Activated naive CD4-positive, alpha-beta T cell treated with anti-CD3 and anti-CD28 coated beads, Interleukin-2, amount 50 U/mL, for 72 hours (primary cell): Measurements from ENCODE around the gene SLC36A4. TPM values are rescaled to one million over a fixed set of nuclear protein-coding genes. Genes with fewer than 3 reads are reported as not detected.

Experiments used
- ATAC-seq, 2 donors: fragments of 150-1000 bp; cut with Tn5 transposase; 2 replicates each; pipeline ENCODE4 v1.10.0; 2021; ENCODE audit warnings: mild to moderate bottlenecking in 2 of 2, moderate library complexity in 2 of 2
- DNase-seq, 2 donors: peaks; one replicate each; pipeline ENCODE4 v3.0.0; 2021 to 2022; ENCODE audit warnings: low spot score in 2 of 2
- H3K27ac Mint-ChIP-seq, 2 donors: one replicate each; pipeline ENCODE4 v1.8.0; 2022; ENCODE audit warnings: mild to moderate bottlenecking in 2 of 2, mixed read lengths in 2 of 2
- H3K36me3 Mint-ChIP-seq, 2 donors: one replicate each; pipeline ENCODE4 v1.8.0; 2022; ENCODE audit warnings: mixed read lengths in 2 of 2
- H3K9me3 Mint-ChIP-seq, 2 donors: one replicate each; pipeline ENCODE4 v1.8.0; 2022; ENCODE audit warnings: mixed read lengths in 2 of 2
- total RNA-seq, 2 donors: library from RNA; stranded (reverse); gene quantifications; one replicate each; pipeline ENCODE4 v1.2.3, GENCODE V29; 2022

The SLC36A4 gene
- total RNA-seq, 2 donors from 2014 or later, result 14.9 to 20.7 TPM

- DNase-seq (no peak), ATAC-seq (no peak)
- Mint-ChIP-seq H3K36me3 (peaks cover 6 to 8% of the 10 kb centered on the region in 2 donors), H3K9me3 (peaks cover 14 to 15% of the 10 kb centered on the region in 2 donors), H3K27ac (no peak overlapping the region)
Observed at GRCh38 chr11:93100211-93100610, 97.6 kb downstream of the SLC36A4 start.

- DNase-seq (no peak), ATAC-seq (no peak)
- H3K9me3 Mint-ChIP-seq, result peaks cover 15 to 18% of the 10 kb centered on the region in 2 donors
- no peak overlapping the region for H3K27ac Mint-ChIP-seq
- peaks cover 6 to 9% of the 10 kb centered on the region in 2 donors for H3K36me3 Mint-ChIP-seq
Observed at GRCh38 chr11:93099806-93100205, 98.0 kb downstream of the SLC36A4 start.

Other genes with a start within 250 kb of the SLC36A4 start
- not detected for gene MTNR1B, start 228.3 kb downstream of the SLC36A4 start, total RNA-seq
- gene DEUP1, start 132.8 kb upstream of the SLC36A4 start, total RNA-seq, result not detected